ENCODE results near the gene FAM78B. TPM values are rescaled to one million over a fixed set of nuclear protein-coding genes. Genes with fewer than 3 reads are reported as not detected.

Gene FAM78B
- total and polyA plus RNA-seq, 2 of the 8 experiments (the other 6 are each of a cell fraction or from before 2014, with no cell fraction given): 2.3 to 3.6 TPM

DNA sequence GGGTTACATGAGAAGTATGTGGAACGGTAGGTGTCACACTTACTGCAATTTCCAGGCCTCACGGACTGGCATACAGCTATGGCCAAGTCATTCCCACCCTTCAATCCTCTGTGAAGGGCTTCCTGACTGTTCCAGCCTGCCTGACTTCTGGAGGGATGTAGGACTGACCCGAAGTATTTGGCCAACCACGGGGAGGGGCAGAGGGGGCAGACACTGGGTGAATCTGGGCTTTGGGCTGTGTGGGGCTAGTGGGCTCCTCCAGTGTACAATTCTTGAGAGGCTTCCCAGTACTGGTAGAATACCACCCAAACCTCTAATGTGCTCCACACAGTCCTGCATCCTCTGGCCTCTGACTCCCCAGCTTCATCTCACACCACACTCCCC, 78.2 kb downstream of the FAM78B start:
- ChIA-PET CTCF (ENCODE audit: partially characterized antibody) (interaction anchor here (2.1 kb wide), 1 partner anchor 100 kb away, joined by 5 read pairs; no protein-coding TSS in a partner anchor), POLR2A (ENCODE audit: partially characterized antibody) (no interaction called here)
- Histone ChIP-seq H2AFZ (ENCODE audit: low read length) (no peak overlapping the region), H2AK5ac (ENCODE audit: low read depth, low read length) (no peak overlapping the region), H2BK5ac (ENCODE audit: low read depth, low read length) (no peak overlapping the region), H2BK20ac (ENCODE audit: low read length) (no peak overlapping the region), H4K20me1 (replicated peaks in 1 of 2; ENCODE audit: control insufficient read depth in 1 of 2, insufficient read depth in 2 of 2, low read length in 2 of 2) (no peaks in the 10 kb centered on the region), H2BK15ac (ENCODE audit: low read length) (no peak overlapping the region), H3K18ac (ENCODE audit: extremely low read depth, low read length) (no peak overlapping the region), H3K27me3 (replicated peaks in 1 of 4; ENCODE audit: control insufficient read depth in 3 of 4, extremely low read depth in 1 of 4, insufficient read depth in 3 of 4, low read length in 3 of 4) (no peaks in the 10 kb centered on the region), H2BK12ac (ENCODE audit: low read depth, low read length) (no peak overlapping the region), H3K23me2 (ENCODE audit: low read depth, low read length) (no peaks in the 10 kb centered on the region), H3K27ac (ENCODE audit: low read depth, low read length) (no peak overlapping the region), H3K4me1 (replicated peaks in 1 of 4; ENCODE audit: control insufficient read depth in 3 of 4, insufficient read depth in 4 of 4, low read length in 3 of 4) (no peaks in the 10 kb centered on the region), H3K79me2 (ENCODE audit: control insufficient read depth in 1 of 2, insufficient read depth in 2 of 2, low read length in 2 of 2) (no peaks in the 10 kb centered on the region), H4K5ac (ENCODE audit: insufficient read length, low read depth, low read length) (no peak overlapping the region), H3K36me3 (ENCODE audit: control insufficient read depth in 2 of 4, insufficient read depth in 4 of 4, low read length in 3 of 4) (no peaks in the 10 kb centered on the region), H3K4me2 (ENCODE audit: insufficient read depth in 1 of 2, low read depth in 2 of 2, low read length in 2 of 2) (no peak overlapping the region), H4K91ac (replicated peaks; ENCODE audit: insufficient read length, low read length) (no peak overlapping the region), H3K56ac (replicated peaks; ENCODE audit: insufficient read length, low read depth, low read length) (no peak overlapping the region), H2BK120ac (replicated peaks; ENCODE audit: low read depth, low read length) (no peak overlapping the region), H3K23ac (ENCODE audit: insufficient read length) (no peak overlapping the region), H3K9me3 (ENCODE audit: insufficient read depth in 2 of 2, low read depth in 1 of 2, low read length in 1 of 2) (no peaks in the 10 kb centered on the region; a peak in 1 of 4 replicates), H3K79me1 (ENCODE audit: low read depth, low read length) (no peaks in the 10 kb centered on the region), H3K9ac (replicated peaks in 1 of 4; ENCODE audit: extremely low read depth in 1 of 4, low read depth in 3 of 4, low read length in 3 of 4) (no peak overlapping the region), H3K14ac (ENCODE audit: insufficient read length) (no peak overlapping the region), H3K4ac (replicated peaks; ENCODE audit: insufficient read length, low read depth, low read length) (no peak overlapping the region), H3K4me3 (ENCODE audit: extremely low read depth in 1 of 4, insufficient read depth in 2 of 4, low read depth in 3 of 4, low read length in 4 of 4) (no peak overlapping the region), H4K8ac (ENCODE audit: extremely low read depth, insufficient read depth, low read length) (no peak overlapping the region)
- WGBS, 2 experiments (ENCODE audit: extremely low coverage in 1 of 2, insufficient coverage in 1 of 2, insufficient read length in 1 of 2, insufficient replicate concordance in 2 of 2, low coverage in 1 of 2, low lambda C conversion rate in 2 of 2, missing lambda C conversion rate in 1 of 2): 97% methylated on average over 4 of the region's 4 CpGs; no CpG with 5 or more reads in 1 of the 2 experiments
- DNase-seq (ENCODE audit: low read depth in 1 of 2, low spot score in 2 of 2) (no peak), FAIRE-seq (no peak)
- TF ChIP-seq BRCA1 (IDR thresholded peaks at IDR 0.05; ENCODE audit: low read depth, low read length) (no peak), JUND (IDR thresholded peaks at IDR 0.05; ENCODE audit: low read length) (no peak), KDM1A (IDR thresholded peaks at IDR 0.05; ENCODE audit: borderline replicate concordance, low read length) (no peak), HDAC2 (IDR thresholded peaks at IDR 0.05; ENCODE audit: borderline replicate concordance in 1 of 2, low read depth in 2 of 2, low read length in 2 of 2) (no peak), ASH2L (IDR thresholded peaks at IDR 0.05; ENCODE audit: low read length) (no peak), NRF1 (IDR thresholded peaks at IDR 0.05; ENCODE audit: low read depth, low read length) (no peak), FOSL1 (IDR thresholded peaks at IDR 0.05; ENCODE audit: insufficient read depth, low read depth, low read length) (no peak), SP1 (IDR thresholded peaks at IDR 0.05; ENCODE audit: low read depth, low read length) (no peak), SP2 (IDR thresholded peaks at IDR 0.05; ENCODE audit: low read length) (no peak), CREB1 (IDR thresholded peaks at IDR 0.05) (no peak), GABPA (IDR thresholded peaks at IDR 0.05; ENCODE audit: borderline replicate concordance, insufficient read depth, low read length) (no peak), SIN3A (conservative IDR thresholded peaks at IDR 0.05 in 1 of 2, IDR thresholded peaks at IDR 0.05 in 1 of 2; ENCODE audit: low read depth in 1 of 2, low read length in 2 of 2) (no peak)
- TF ChIP-seq, protein P1, sequence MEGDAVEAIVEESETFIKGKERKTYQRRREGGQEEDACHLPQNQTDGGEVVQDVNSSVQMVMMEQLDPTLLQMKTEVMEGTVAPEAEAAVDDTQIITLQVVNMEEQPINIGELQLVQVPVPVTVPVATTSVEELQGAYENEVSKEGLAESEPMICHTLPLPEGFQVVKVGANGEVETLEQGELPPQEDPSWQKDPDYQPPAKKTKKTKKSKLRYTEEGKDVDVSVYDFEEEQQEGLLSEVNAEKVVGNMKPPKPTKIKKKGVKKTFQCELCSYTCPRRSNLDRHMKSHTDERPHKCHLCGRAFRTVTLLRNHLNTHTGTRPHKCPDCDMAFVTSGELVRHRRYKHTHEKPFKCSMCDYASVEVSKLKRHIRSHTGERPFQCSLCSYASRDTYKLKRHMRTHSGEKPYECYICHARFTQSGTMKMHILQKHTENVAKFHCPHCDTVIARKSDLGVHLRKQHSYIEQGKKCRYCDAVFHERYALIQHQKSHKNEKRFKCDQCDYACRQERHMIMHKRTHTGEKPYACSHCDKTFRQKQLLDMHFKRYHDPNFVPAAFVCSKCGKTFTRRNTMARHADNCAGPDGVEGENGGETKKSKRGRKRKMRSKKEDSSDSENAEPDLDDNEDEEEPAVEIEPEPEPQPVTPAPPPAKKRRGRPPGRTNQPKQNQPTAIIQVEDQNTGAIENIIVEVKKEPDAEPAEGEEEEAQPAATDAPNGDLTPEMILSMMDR (IDR thresholded peaks at IDR 0.05; ENCODE audit: control extremely low read depth in 1 of 3, insufficient read depth in 1 of 3, low read depth in 1 of 3, low read length in 3 of 3): no peak
